Skeletal muscle tissue (tissue), 5 donors: Measurements from ENCODE around the gene ARSH. TPM values are rescaled to one million over a fixed set of nuclear protein-coding genes. Genes with fewer than 3 reads are reported as not detected.

ENCODE experiments used
- H3K27ac ChIP-seq: one replicate; pipeline ENCODE4 v1.7.0; 2013; ENCODE audit warnings: mild to moderate bottlenecking, low read depth, low read length, inconsistent platforms
- H3K27me3 ChIP-seq, 3 donors: one replicate each; pipeline ENCODE4 v1.7.0; 2013; ENCODE audit warnings: low read length in 3 of 3; ENCODE audit not compliant: control insufficient read depth in 3 of 3, insufficient read depth in 3 of 3
- H3K36me3 ChIP-seq, 3 donors: one replicate each; pipeline ENCODE4 v1.7.0; 2013; ENCODE audit warnings: low read length in 3 of 3; ENCODE audit not compliant: control insufficient read depth in 3 of 3, insufficient read depth in 3 of 3
- H3K4me1 ChIP-seq, 3 donors: one replicate each; pipeline ENCODE4 v1.7.0; 2013; ENCODE audit warnings: low read length in 3 of 3, mild to moderate bottlenecking in 3 of 3; ENCODE audit not compliant: control insufficient read depth in 3 of 3, insufficient read depth in 3 of 3
- H3K4me3 ChIP-seq, 3 donors: one replicate each; pipeline ENCODE4 v1.7.0; 2013; ENCODE audit warnings: low read length in 3 of 3
- H3K9ac ChIP-seq, 3 donors: one replicate each; pipeline ENCODE4 v1.7.0; 2013; ENCODE audit warnings: low read length in 3 of 3, mild to moderate bottlenecking in 3 of 3, moderate library complexity in 2 of 3, low read depth in 1 of 3
- H3K9me3 ChIP-seq, 3 donors: one replicate each; pipeline ENCODE4 v1.7.0; 2013; ENCODE audit warnings: low read length in 3 of 3; ENCODE audit not compliant: control insufficient read depth in 3 of 3
- small RNA-seq: library from RNA; depleted of rRNA; stranded (forward); fragments of <200 nt; gene quantifications from one replicate; pipeline ENCODE3, GENCODE V24; 2014
- total RNA-seq: library from RNA; depleted of rRNA; stranded (reverse); fragments of >200 nt; gene quantifications from one replicate; pipeline ENCODE4 v1.2.3, GENCODE V29; 2014
- donor health status: Osteomylitis.

ARSH gene
- total RNA-seq, 1 donor from 2014 or later, result not detected

DNA sequence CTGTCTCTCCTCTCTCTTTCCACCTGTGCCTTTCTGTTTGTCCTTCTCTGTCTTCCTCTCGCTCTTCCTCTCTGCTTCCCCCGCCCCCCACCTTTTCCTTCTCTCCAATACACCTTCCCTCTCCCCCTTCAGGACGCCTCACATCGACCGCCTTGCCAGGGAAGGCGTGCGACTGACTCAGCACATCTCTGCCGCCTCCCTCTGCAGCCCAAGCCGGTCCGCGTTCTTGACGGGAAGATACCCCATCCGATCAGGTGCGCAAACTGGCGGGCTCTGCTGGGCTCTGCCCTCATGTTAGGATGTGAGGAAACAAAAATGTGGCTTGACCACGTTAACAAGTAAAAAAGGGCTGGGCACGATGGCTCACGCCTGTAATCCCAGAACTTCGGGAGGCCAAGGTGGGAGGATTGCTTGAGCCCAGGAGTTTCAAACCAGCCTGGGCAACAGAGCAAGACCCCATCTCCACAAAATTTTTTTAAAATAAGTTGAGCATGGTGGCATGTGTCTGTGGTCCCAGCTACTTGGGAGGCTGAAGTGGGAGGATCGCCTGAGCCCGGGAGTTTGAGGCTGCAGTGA lies 70.2 kb downstream of the ARSH start:
- no peaks in the 10 kb centered on the region for H3K9me3 ChIP-seq
- no peak overlapping the region for H3K9ac ChIP-seq
- H3K4me1 ChIP-seq, result no peaks in the 10 kb centered on the region
- no peaks in the 10 kb centered on the region for H3K27me3 ChIP-seq
- H3K36me3 ChIP-seq, result no peaks in the 10 kb centered on the region
- no peak overlapping the region for H3K27ac ChIP-seq
- H3K4me3 ChIP-seq, result no peak overlapping the region

Small RNA genes lying within 50 kb of the gene (small RNA-seq; reads per million reads assigned to genes)
- not detected for gene RN7SL578P

Other genes with a start within 250 kb of the ARSH start
- gene GYG2, start 177.6 kb upstream of the ARSH start, total RNA-seq, result 7.8 TPM
- gene ARSD, start 77.2 kb upstream of the ARSH start, total RNA-seq, result 11.0 TPM
- not detected for gene ARSF, start 34.9 kb downstream of the ARSH start, total RNA-seq